ENCODE data around the gene BRSK2.

The BRSK2 gene

DNA sequence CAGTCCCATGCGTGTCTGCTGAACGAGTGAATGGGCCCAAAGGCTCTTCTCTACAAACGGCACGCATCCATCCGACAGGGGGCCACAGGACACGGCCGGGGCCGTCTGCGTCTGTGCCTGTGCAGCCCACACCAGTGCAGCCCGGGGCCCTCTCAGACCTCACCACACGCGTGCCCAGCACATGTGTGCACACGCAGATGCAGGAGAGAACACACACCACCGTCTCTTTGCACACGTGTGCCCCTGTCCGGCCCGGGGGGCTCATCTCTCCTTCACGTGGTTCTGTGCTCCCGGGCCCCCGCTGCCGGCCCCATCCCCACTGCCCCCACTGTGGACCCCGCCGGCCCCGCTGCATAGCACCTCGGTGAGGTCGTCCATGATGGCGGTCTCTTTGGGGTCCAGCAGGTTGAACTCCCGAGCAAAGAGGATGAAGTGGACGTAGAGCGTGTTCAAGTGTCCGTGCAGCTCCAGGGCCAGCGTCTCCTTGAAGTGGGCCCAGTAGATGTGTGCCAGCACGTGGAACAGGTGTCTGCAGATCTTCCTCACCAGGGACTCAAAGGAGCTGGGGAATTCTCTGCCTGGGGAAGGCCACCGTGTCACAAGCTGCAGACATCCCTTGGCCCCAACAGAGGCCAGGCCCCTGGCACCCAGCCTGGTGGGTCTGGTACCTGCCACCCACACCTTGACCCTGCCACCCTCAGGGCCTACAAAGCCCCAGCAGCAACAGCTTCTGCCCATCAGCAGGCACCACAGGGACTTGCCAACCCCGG is 80.4 kb downstream of the BRSK2 start:
- H3K36me3 ChIP-seq (ENCODE audit: control insufficient read depth in 5 of 5, insufficient read depth in 5 of 5, low read length in 5 of 5), result peaks cover 6 to 88% (median 68%) of the 10 kb centered on the region in 5 donors
- H3K4me3 ChIP-seq (ENCODE audit: low read depth in 1 of 5, low read length in 5 of 5), result no peak overlapping the region
- no peaks in the 10 kb centered on the region for H3K4me1 ChIP-seq (ENCODE audit: control insufficient read depth in 5 of 5, insufficient read depth in 5 of 5, low read length in 5 of 5)
- H3K27ac ChIP-seq (ENCODE audit: low read depth, low read length), result no peak overlapping the region
- H3K9me3 ChIP-seq (ENCODE audit: control insufficient read depth in 5 of 5, low read length in 5 of 5), result no peaks in the 10 kb centered on the region
- H3K9ac ChIP-seq (ENCODE audit: low read length in 5 of 5), result no peak overlapping the region
- H3K27me3 ChIP-seq (ENCODE audit: control insufficient read depth in 5 of 5, insufficient read depth in 4 of 5, low read length in 5 of 5), result no peaks in the 10 kb centered on the region

- Histone ChIP-seq H3K27ac (ENCODE audit: low read depth, low read length) (no peak overlapping the region), H3K9ac (ENCODE audit: low read length in 5 of 5) (no peak overlapping the region), H3K36me3 (ENCODE audit: control insufficient read depth in 5 of 5, insufficient read depth in 5 of 5, low read length in 5 of 5) (peaks cover 6 to 90% (median 70%) of the 10 kb centered on the region in 5 donors), H3K4me3 (ENCODE audit: low read depth in 1 of 5, low read length in 5 of 5) (no peak overlapping the region), H3K27me3 (ENCODE audit: control insufficient read depth in 5 of 5, insufficient read depth in 4 of 5, low read length in 5 of 5) (no peaks in the 10 kb centered on the region), H3K4me1 (ENCODE audit: control insufficient read depth in 5 of 5, insufficient read depth in 5 of 5, low read length in 5 of 5) (no peaks in the 10 kb centered on the region), H3K9me3 (ENCODE audit: control insufficient read depth in 5 of 5, low read length in 5 of 5) (no peaks in the 10 kb centered on the region)
Observed at GRCh38 chr11:1470681-1471611, 81.2 kb downstream of the BRSK2 start.

DNA sequence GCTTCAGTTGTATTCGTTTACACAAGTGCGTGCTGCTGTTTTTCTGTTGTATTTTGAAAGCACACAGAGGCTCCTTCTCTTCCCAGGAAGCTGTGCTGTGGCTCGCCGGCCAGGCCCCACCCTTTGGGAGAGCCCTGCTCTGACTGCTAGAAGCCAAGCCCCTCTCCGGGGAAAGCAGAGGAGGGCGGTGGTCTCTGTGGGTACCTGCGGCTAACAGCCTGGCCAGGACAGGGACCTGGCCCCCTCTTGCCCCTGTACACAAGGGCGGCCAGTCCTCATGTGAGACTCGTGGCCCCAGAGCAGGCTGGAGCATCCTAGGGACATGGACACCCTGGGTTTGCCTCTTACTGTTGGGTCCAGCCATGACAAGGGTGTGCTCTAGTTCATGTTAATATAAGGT is 82.0 kb downstream of the BRSK2 start:
- no peaks in the 10 kb centered on the region for H3K9me3 ChIP-seq (ENCODE audit: control insufficient read depth in 5 of 5, low read length in 5 of 5)
- no peak overlapping the region for H3K9ac ChIP-seq (ENCODE audit: low read length in 5 of 5)
- H3K4me1 ChIP-seq (ENCODE audit: control insufficient read depth in 5 of 5, insufficient read depth in 5 of 5, low read length in 5 of 5), result no peaks in the 10 kb centered on the region
- H3K27ac ChIP-seq (ENCODE audit: low read depth, low read length), result no peak overlapping the region
- no peaks in the 10 kb centered on the region for H3K27me3 ChIP-seq (ENCODE audit: control insufficient read depth in 5 of 5, insufficient read depth in 4 of 5, low read length in 5 of 5)
- peaks cover 12 to 92% (median 74%) of the 10 kb centered on the region in 5 donors for H3K36me3 ChIP-seq (ENCODE audit: control insufficient read depth in 5 of 5, insufficient read depth in 5 of 5, low read length in 5 of 5)
- H3K4me3 ChIP-seq (ENCODE audit: low read depth in 1 of 5, low read length in 5 of 5), result no peak overlapping the region

DNA sequence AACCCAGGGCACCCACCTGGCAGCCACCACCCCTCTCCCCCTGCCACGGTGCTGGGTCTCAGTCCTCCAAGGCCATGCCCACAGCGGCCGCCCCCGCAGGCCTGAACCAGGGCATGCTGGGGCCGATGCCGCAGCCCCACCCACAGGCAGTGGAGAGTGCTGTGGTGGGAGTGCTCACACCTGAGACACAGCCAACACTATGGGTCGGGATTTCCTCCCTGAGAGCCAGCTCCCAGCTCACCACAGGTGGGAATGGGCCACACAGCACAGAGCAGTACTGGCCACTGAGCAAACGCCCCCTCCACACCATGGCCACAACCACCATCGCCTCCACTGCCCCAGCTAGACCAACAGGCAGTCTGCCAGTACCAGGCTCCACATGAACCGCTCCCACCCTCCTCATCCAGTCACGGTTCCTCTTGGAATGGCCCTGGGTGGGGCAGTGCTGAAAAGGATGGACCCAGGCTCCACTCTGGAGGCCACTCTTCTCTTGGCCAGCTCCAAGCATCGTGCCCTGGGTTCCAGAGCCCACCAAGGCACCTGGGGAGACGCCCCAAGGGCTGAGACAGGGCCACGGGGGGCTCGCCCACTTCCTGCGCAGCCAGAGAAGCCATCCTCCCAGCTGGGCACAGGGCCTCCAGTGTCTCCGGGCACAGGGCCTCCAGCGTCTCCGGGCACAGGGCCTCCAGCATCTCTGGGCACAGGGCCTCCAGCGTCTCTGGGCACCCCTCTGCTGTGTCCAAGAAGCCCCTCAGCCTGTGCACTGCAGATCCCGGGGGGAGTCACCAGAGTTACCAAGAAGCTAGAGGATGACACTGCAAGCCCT is 82.7 kb downstream of the BRSK2 start:
- Histone ChIP-seq H3K36me3 (ENCODE audit: control insufficient read depth in 5 of 5, insufficient read depth in 5 of 5, low read length in 5 of 5) (peaks cover 14 to 91% (median 80%) of the 10 kb centered on the region in 5 donors), H3K27ac (ENCODE audit: low read depth, low read length) (no peak overlapping the region)

GRCh38 chr11:1473011-1473628 is 83.4 kb downstream of the BRSK2 start:
- Histone ChIP-seq H3K27me3 (ENCODE audit: control insufficient read depth in 5 of 5, insufficient read depth in 4 of 5, low read length in 5 of 5) (no peaks in the 10 kb centered on the region), H3K4me3 (ENCODE audit: low read depth in 1 of 5, low read length in 5 of 5) (no peak overlapping the region), H3K27ac (ENCODE audit: low read depth, low read length) (no peak overlapping the region), H3K4me1 (ENCODE audit: control insufficient read depth in 5 of 5, insufficient read depth in 5 of 5, low read length in 5 of 5) (peaks cover 0 to 10% (median 0%) of the 10 kb centered on the region in 5 donors), H3K9me3 (ENCODE audit: control insufficient read depth in 5 of 5, low read length in 5 of 5) (no peaks in the 10 kb centered on the region), H3K9ac (ENCODE audit: low read length in 5 of 5) (no peak overlapping the region), H3K36me3 (ENCODE audit: control insufficient read depth in 5 of 5, insufficient read depth in 5 of 5, low read length in 5 of 5) (peaks cover 14 to 93% (median 87%) of the 10 kb centered on the region in 5 donors)

More for the DNA sequence above, 82.7 kb downstream of the BRSK2 start:
- no peaks in the 10 kb centered on the region for H3K27me3 ChIP-seq (ENCODE audit: control insufficient read depth in 5 of 5, insufficient read depth in 4 of 5, low read length in 5 of 5)
- no peak overlapping the region for H3K4me3 ChIP-seq (ENCODE audit: low read depth in 1 of 5, low read length in 5 of 5)
- no peak overlapping the region for H3K9ac ChIP-seq (ENCODE audit: low read length in 5 of 5)
- H3K4me1 ChIP-seq (ENCODE audit: control insufficient read depth in 5 of 5, insufficient read depth in 5 of 5, low read length in 5 of 5), result peaks cover 0 to 6% (median 0%) of the 10 kb centered on the region in 5 donors
- H3K9me3 ChIP-seq (ENCODE audit: control insufficient read depth in 5 of 5, low read length in 5 of 5), result no peaks in the 10 kb centered on the region

- peaks cover 0 to 14% (median 0%) of the 10 kb centered on the region in 5 donors for H3K4me1 ChIP-seq (ENCODE audit: control insufficient read depth in 5 of 5, insufficient read depth in 5 of 5, low read length in 5 of 5)
- peaks cover 14 to 93% (median 90%) of the 10 kb centered on the region in 5 donors for H3K36me3 ChIP-seq (ENCODE audit: control insufficient read depth in 5 of 5, insufficient read depth in 5 of 5, low read length in 5 of 5)
- no peak overlapping the region for H3K4me3 ChIP-seq (ENCODE audit: low read depth in 1 of 5, low read length in 5 of 5)
- no peak overlapping the region for H3K27ac ChIP-seq (ENCODE audit: low read depth, low read length)
- H3K27me3 ChIP-seq (ENCODE audit: control insufficient read depth in 5 of 5, insufficient read depth in 4 of 5, low read length in 5 of 5), result no peaks in the 10 kb centered on the region
- H3K9ac ChIP-seq (ENCODE audit: low read length in 5 of 5), result no peak overlapping the region
- no peaks in the 10 kb centered on the region for H3K9me3 ChIP-seq (ENCODE audit: control insufficient read depth in 5 of 5, low read length in 5 of 5)
Observed at GRCh38 chr11:1473786-1474185, 84.1 kb downstream of the BRSK2 start.

- no peak overlapping the region for H3K4me3 ChIP-seq (ENCODE audit: low read depth in 1 of 5, low read length in 5 of 5)
- H3K4me1 ChIP-seq (ENCODE audit: control insufficient read depth in 5 of 5, insufficient read depth in 5 of 5, low read length in 5 of 5), result peaks cover 0 to 21% (median 8%) of the 10 kb centered on the region in 5 donors
- no peak overlapping the region for H3K27ac ChIP-seq (ENCODE audit: low read depth, low read length)
- no peak overlapping the region for H3K9ac ChIP-seq (ENCODE audit: low read length in 5 of 5)
- H3K27me3 ChIP-seq (ENCODE audit: control insufficient read depth in 5 of 5, insufficient read depth in 4 of 5, low read length in 5 of 5), result no peaks in the 10 kb centered on the region
- H3K9me3 ChIP-seq (ENCODE audit: control insufficient read depth in 5 of 5, low read length in 5 of 5), result no peaks in the 10 kb centered on the region
- peaks cover 14 to 93% (median 90%) of the 10 kb centered on the region in 5 donors for H3K36me3 ChIP-seq (ENCODE audit: control insufficient read depth in 5 of 5, insufficient read depth in 5 of 5, low read length in 5 of 5)
Observed at GRCh38 chr11:1475841-1476240, 86.1 kb downstream of the BRSK2 start.

DNA sequence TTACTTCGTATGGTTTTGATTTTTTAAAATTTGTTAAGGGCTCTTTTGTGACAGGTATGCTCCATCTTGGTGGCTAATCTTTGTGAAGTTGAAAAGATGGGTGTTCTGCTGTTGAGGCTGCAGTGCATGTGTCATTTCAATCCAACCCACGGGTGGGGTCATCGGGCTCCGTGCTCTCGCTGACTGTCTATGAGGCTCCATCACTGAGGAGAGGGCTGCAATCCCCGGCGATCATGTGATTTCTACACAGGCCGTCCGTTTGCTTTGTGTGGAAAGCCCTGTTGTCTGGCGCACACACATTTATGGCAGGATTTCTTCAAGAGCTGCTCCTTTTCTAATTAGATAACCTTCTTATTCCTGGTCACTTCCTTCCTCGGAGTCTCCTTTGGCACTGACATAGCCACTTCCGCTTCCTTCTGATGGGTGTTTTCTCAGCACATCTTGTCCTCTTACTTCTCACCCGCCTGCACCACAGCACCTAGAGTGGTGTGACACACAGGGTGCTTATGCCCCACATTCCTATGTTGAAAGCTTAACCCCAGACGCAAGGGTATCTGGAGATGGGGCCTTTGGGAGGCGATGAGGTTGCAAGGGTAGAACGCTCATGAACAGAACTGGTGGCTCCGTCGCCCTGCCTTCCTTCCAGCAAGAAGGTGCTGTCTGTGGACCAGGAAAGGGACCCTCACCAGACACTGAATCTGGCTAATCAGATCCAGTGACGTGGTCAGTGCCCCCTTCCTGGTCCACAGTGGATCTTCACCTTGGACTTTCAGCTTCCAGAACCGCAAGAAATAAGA is 87.4 kb downstream of the BRSK2 start:
- Histone ChIP-seq H3K9me3 (ENCODE audit: control insufficient read depth in 5 of 5, low read length in 5 of 5) (no peaks in the 10 kb centered on the region), H3K36me3 (ENCODE audit: control insufficient read depth in 5 of 5, insufficient read depth in 5 of 5, low read length in 5 of 5) (peaks cover 14 to 86% (median 82%) of the 10 kb centered on the region in 5 donors), H3K4me1 (ENCODE audit: control insufficient read depth in 5 of 5, insufficient read depth in 5 of 5, low read length in 5 of 5) (peaks cover 0 to 32% (median 19%) of the 10 kb centered on the region in 5 donors), H3K9ac (ENCODE audit: low read length in 5 of 5) (no peak overlapping the region), H3K4me3 (ENCODE audit: low read depth in 1 of 5, low read length in 5 of 5) (no peak overlapping the region), H3K27me3 (ENCODE audit: control insufficient read depth in 5 of 5, insufficient read depth in 4 of 5, low read length in 5 of 5) (no peaks in the 10 kb centered on the region), H3K27ac (ENCODE audit: low read depth, low read length) (no peak overlapping the region)

- peaks cover 0 to 41% (median 28%) of the 10 kb centered on the region in 5 donors for H3K4me1 ChIP-seq (ENCODE audit: control insufficient read depth in 5 of 5, insufficient read depth in 5 of 5, low read length in 5 of 5)
- H3K36me3 ChIP-seq (ENCODE audit: control insufficient read depth in 5 of 5, insufficient read depth in 5 of 5, low read length in 5 of 5), result peaks cover 14 to 77% (median 74%) of the 10 kb centered on the region in 5 donors
- no peaks in the 10 kb centered on the region for H3K9me3 ChIP-seq (ENCODE audit: control insufficient read depth in 5 of 5, low read length in 5 of 5)
- H3K27me3 ChIP-seq (ENCODE audit: control insufficient read depth in 5 of 5, insufficient read depth in 4 of 5, low read length in 5 of 5), result no peaks in the 10 kb centered on the region
- H3K4me3 ChIP-seq (ENCODE audit: low read depth in 1 of 5, low read length in 5 of 5), result no peak overlapping the region
- no peak overlapping the region for H3K27ac ChIP-seq (ENCODE audit: low read depth, low read length)
- no peak overlapping the region for H3K9ac ChIP-seq (ENCODE audit: low read length in 5 of 5)
Observed at GRCh38 chr11:1478011-1478410, 88.3 kb downstream of the BRSK2 start.
